UCSD-AML1 (cell line): ENCODE data around the gene HRG.

Experiments used
- DNase-seq: peaks from one replicate; lab custom pipeline; 2025; ENCODE audit not compliant: unreplicated experiment; lab: John Stamatoyannopoulos, UW

HRG gene

GRCh38 chr3:186719945-186720739 lies 54.3 kb downstream of the HRG start:
- DNase-seq = no peak

GRCh38 chr3:186722457-186722856 lies 56.6 kb downstream of the HRG start:
- peak; percentile 15 for DNase-seq

- DNase-seq = no peak
Observed at GRCh38 chr3:186724911-186725310, 59.1 kb downstream of the HRG start.
